CD14-positive monocyte (primary cell): ENCODE data around the gene TXNL1. TPM values are rescaled to one million over a fixed set of nuclear protein-coding genes. Genes with fewer than 3 reads are reported as not detected.
"Not testable (repeated sequence)": the region's sequence is repeated elsewhere in the genome, so short reads cannot be mapped to it uniquely, and the experiment has no call there.

Experiments used
- DNase-seq, 3 donors: peaks; one replicate each; pipeline ENCODE4 v3.0.0-alpha.2; 2011 to 2022
- H2AFZ ChIP-seq: 2 replicates; pipeline ENCODE4 v1.6.0; 2012; ENCODE audit warnings: mild to moderate bottlenecking, low read depth, low read length, inconsistent platforms; ENCODE audit not compliant: insufficient read depth, poor library complexity, severe bottlenecking
- H3K27ac ChIP-seq, 2 donors: 1 replicate in 1 of 2; 2 replicates in 1 of 2; pipeline ENCODE4 v1.5.1; 2012 to 2013; ENCODE audit warnings: low read length in 2 of 2, control low read depth in 1 of 2, inconsistent platforms in 1 of 2, low read depth in 1 of 2, mild to moderate bottlenecking in 1 of 2
- H3K27me3 ChIP-seq, 2 donors: one replicate each; pipeline versions ENCODE4 v1.6.0 to v1.6.1; 2011 to 2013; ENCODE audit warnings: low read length in 2 of 2; ENCODE audit not compliant: control insufficient read depth in 2 of 2, insufficient read depth in 2 of 2
- H3K36me3 ChIP-seq, 2 donors: replicated peaks in 1 of 2; 1 replicate in 1 of 2; 2 replicates in 1 of 2; pipeline versions ENCODE4 v1.5.1 to v1.6.1; 2012 to 2013; ENCODE audit warnings: low read length in 2 of 2, control low read depth in 1 of 2, inconsistent platforms in 1 of 2, mild to moderate bottlenecking in 1 of 2; ENCODE audit not compliant: insufficient read depth in 2 of 2, control insufficient read depth in 1 of 2
- H3K4me1 ChIP-seq, 2 donors: 1 replicate in 1 of 2; 2 replicates in 1 of 2; pipeline versions ENCODE4 v1.5.1 to v1.6.1; 2012 to 2013; ENCODE audit warnings: low read length in 2 of 2, control low read depth in 1 of 2, inconsistent platforms in 1 of 2, mild to moderate bottlenecking in 1 of 2, moderate library complexity in 1 of 2; ENCODE audit not compliant: insufficient read depth in 2 of 2, control insufficient read depth in 1 of 2
- H3K4me2 ChIP-seq: replicated peaks from 2 replicates; pipeline ENCODE3; 2012; ENCODE audit warnings: low read length, moderate library complexity, mild to moderate bottlenecking; ENCODE audit not compliant: poor library complexity, severe bottlenecking; ENCODE audit errors: extremely low read depth
- H3K4me3 ChIP-seq, 3 experiments: fragments of 200-600 bp in 1 of 3; sonication (generic) in 1 of 3; replicated peaks in 1 of 3; 1 replicate in 2 of 3; 2 replicates in 1 of 3; pipeline ENCODE4 v1.5.1; 2011 to 2013; ENCODE audit warnings: low read length in 3 of 3, mild to moderate bottlenecking in 3 of 3, control low read depth in 2 of 3, low read depth in 2 of 3, inconsistent platforms in 1 of 3, moderate library complexity in 1 of 3
- H3K79me2 ChIP-seq: 2 replicates; pipeline ENCODE4 v1.6.0; 2012; ENCODE audit warnings: mild to moderate bottlenecking, control low read depth, inconsistent platforms, low read length, moderate library complexity; ENCODE audit not compliant: insufficient read depth
- H3K9ac ChIP-seq: 2 replicates; pipeline ENCODE4 v1.6.0; 2017; ENCODE audit warnings: low read length, mild to moderate bottlenecking; ENCODE audit not compliant: insufficient read depth, poor library complexity, severe bottlenecking
- H3K9me3 ChIP-seq, 2 donors: replicated peaks in 1 of 2; 1 replicate in 1 of 2; 2 replicates in 1 of 2; pipeline versions ENCODE4 v1.5.1 to v1.6.1; 2012 to 2013; ENCODE audit warnings: low read length in 2 of 2, control low read depth in 1 of 2; ENCODE audit not compliant: control insufficient read depth in 1 of 2, insufficient read depth in 1 of 2
- H4K20me1 ChIP-seq: 2 replicates; pipeline ENCODE4 v1.6.0; 2012; ENCODE audit warnings: mild to moderate bottlenecking, low read length, control low read depth, moderate library complexity; ENCODE audit not compliant: insufficient read depth
- H3K27ac Mint-ChIP-seq, 7 donors: one replicate each; pipeline ENCODE4 v1.8.0; 2020; ENCODE audit warnings: mild to moderate bottlenecking in 7 of 7, mixed read lengths in 7 of 7, moderate library complexity in 6 of 7, inconsistent platforms in 2 of 7
- H3K27me3 Mint-ChIP-seq, 3 donors: one replicate each; pipeline ENCODE4 v1.8.0; 2021 to 2022; ENCODE audit warnings: low read depth in 3 of 3, mild to moderate bottlenecking in 3 of 3, mixed read lengths in 3 of 3, moderate library complexity in 3 of 3, inconsistent platforms in 1 of 3
- H3K36me3 Mint-ChIP-seq, 2 donors: one replicate each; pipeline ENCODE4 v1.8.0; 2020; ENCODE audit warnings: mixed read lengths in 2 of 2, inconsistent platforms in 1 of 2, mild to moderate bottlenecking in 1 of 2
- H3K4me1 Mint-ChIP-seq: one replicate; pipeline ENCODE4 v1.8.0; 2020; ENCODE audit warnings: mild to moderate bottlenecking, mixed read lengths
- H3K4me3 Mint-ChIP-seq, 2 donors: one replicate each; pipeline ENCODE4 v1.8.0; 2020; ENCODE audit warnings: mild to moderate bottlenecking in 2 of 2, mixed read lengths in 2 of 2, moderate library complexity in 1 of 2
- H3K9me3 Mint-ChIP-seq, 7 donors: one replicate each; pipeline ENCODE4 v1.8.0; 2020 to 2022; ENCODE audit warnings: mixed read lengths in 7 of 7, mild to moderate bottlenecking in 6 of 7, moderate library complexity in 6 of 7, inconsistent platforms in 2 of 7
- WGBS: methylation state at CpG from one replicate; pipeline ENCODE4 v1.1.5; 2013; ENCODE audit warnings: missing lambda C conversion rate; ENCODE audit not compliant: insufficient coverage; 5-methylcytosine and 5-hydroxymethylcytosine counted together
- intact Hi-C, 2 donors: fragments of 100-400 bp; cut with micrococcal nuclease; formaldehyde crosslinking; loops; one replicate each; pipeline versions ENCODE4 v1.15.0 to v1.15.1; 2023
- polyA plus RNA-seq, 3 donors: library from polyadenylated mRNA; depleted of rRNA in 1 of 3; unstranded in 2 of 3; stranded (reverse) in 1 of 3; fragments of 300-500 nt in 2 of 3; fragments of >200 nt in 1 of 3; fragmentation: Illumina TruSeq in 2 of 3; gene quantifications; 1 replicate in 2 of 3; 2 replicates in 1 of 3; pipeline ENCODE4 v1.2.3, GENCODE V29; 2012 to 2021
- TF ChIP-seq, protein P1 (sequence below): fragments of 200-600 bp; IDR thresholded peaks from one replicate; pipeline ENCODE4 v1.8.0; 2022; ENCODE audit warnings: antibody characterized with exemption, mild to moderate bottlenecking

TXNL1 gene
- polyA plus RNA-seq, 3 donors, result 22.3 to 80.4 (median 77.8) TPM

DNA sequence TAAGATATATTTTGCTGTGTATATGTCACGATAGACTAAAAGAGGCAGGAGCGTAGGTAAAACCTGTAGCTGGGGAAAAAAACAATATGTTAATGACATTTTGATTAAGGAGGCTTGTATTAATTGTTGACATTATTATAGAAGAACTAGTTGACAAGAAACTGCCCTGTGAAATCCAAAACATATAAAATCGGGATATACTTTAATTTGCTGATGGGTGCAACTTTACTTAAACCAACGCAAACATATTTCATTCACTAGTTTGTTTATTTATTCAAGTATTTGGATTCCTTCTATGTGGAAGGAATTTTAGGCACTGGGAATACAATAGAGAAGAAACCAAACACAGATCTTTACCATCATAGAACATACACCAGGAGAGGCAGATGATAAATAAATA is 20.7 kb upstream of the TXNL1 start:
- H3K79me2 ChIP-seq, result peaks cover 96% of the 10 kb centered on the region
- no peak overlapping the region for H3K27ac Mint-ChIP-seq
- H3K27me3 Mint-ChIP-seq, result no peaks in the 10 kb centered on the region
- no peak for DNase-seq
- no peak overlapping the region for H3K4me2 ChIP-seq
- H3K4me3 Mint-ChIP-seq, result no peak overlapping the region
- WGBS, result 94% methylated on average over 2 of the region's 4 CpGs
- no peaks in the 10 kb centered on the region for H3K27me3 ChIP-seq
- peaks cover 0 to 2% (median 2%) of the 10 kb centered on the region in 7 donors for H3K9me3 Mint-ChIP-seq
- H3K4me3 ChIP-seq, result no peak overlapping the region
- H2AFZ ChIP-seq, result no peak overlapping the region
- intact Hi-C loops, result loop anchor here (10.0 kb wide), 2 partner anchors 1064 to 1334 kb away; no protein-coding TSS in a partner anchor
- peaks cover 13 to 16% of the 10 kb centered on the region in 2 donors for H3K36me3 Mint-ChIP-seq
- no peaks in the 10 kb centered on the region for H3K9me3 ChIP-seq
- H3K36me3 ChIP-seq, result no peaks in the 10 kb centered on the region
- H3K4me1 Mint-ChIP-seq, result peaks cover 39% of the 10 kb centered on the region
- peaks cover 20 to 22% of the 10 kb centered on the region in 2 donors for H3K4me1 ChIP-seq
- no peak overlapping the region for H3K9ac ChIP-seq
- H3K27ac ChIP-seq, result no peak overlapping the region
- H4K20me1 ChIP-seq, result peaks cover 37% of the 10 kb centered on the region
- TF ChIP-seq, protein P1, sequence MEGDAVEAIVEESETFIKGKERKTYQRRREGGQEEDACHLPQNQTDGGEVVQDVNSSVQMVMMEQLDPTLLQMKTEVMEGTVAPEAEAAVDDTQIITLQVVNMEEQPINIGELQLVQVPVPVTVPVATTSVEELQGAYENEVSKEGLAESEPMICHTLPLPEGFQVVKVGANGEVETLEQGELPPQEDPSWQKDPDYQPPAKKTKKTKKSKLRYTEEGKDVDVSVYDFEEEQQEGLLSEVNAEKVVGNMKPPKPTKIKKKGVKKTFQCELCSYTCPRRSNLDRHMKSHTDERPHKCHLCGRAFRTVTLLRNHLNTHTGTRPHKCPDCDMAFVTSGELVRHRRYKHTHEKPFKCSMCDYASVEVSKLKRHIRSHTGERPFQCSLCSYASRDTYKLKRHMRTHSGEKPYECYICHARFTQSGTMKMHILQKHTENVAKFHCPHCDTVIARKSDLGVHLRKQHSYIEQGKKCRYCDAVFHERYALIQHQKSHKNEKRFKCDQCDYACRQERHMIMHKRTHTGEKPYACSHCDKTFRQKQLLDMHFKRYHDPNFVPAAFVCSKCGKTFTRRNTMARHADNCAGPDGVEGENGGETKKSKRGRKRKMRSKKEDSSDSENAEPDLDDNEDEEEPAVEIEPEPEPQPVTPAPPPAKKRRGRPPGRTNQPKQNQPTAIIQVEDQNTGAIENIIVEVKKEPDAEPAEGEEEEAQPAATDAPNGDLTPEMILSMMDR, result no peak

GRCh38 chr18:56658261-56658660 is 19.9 kb upstream of the TXNL1 start:
- peaks cover 13 to 16% of the 10 kb centered on the region in 2 donors for H3K36me3 Mint-ChIP-seq
- Histone ChIP-seq H3K4me3 (no peak overlapping the region), H3K9me3 (no peaks in the 10 kb centered on the region), H3K36me3 (no peaks in the 10 kb centered on the region), H4K20me1 (peaks cover 36% of the 10 kb centered on the region), H3K27me3 (no peaks in the 10 kb centered on the region), H3K27ac (no peak overlapping the region), H2AFZ (no peak overlapping the region), H3K79me2 (peaks cover 98% of the 10 kb centered on the region), H3K4me1 (peaks cover 29 to 30% of the 10 kb centered on the region in 2 donors), H3K4me2 (no peak overlapping the region), H3K9ac (no peak overlapping the region)
- TF ChIP-seq, protein P1, result no peak
- intact Hi-C loops, result loop anchor here (10.0 kb wide), 2 partner anchors 1063 to 1333 kb away; no protein-coding TSS in a partner anchor
- WGBS, result 93% methylated on average over 2 of the region's 2 CpGs
- H3K27ac Mint-ChIP-seq, result no peak overlapping the region
- H3K4me3 Mint-ChIP-seq, result no peak overlapping the region
- no peak for DNase-seq
- no peaks in the 10 kb centered on the region for H3K27me3 Mint-ChIP-seq
- peaks cover 46% of the 10 kb centered on the region for H3K4me1 Mint-ChIP-seq
- H3K9me3 Mint-ChIP-seq, result peaks cover 0 to 3% (median 2%) of the 10 kb centered on the region in 7 donors

- not testable (repeated sequence) for H3K27ac Mint-ChIP-seq, H3K4me3 ChIP-seq, H3K27ac ChIP-seq, H3K4me2 ChIP-seq, H3K9me3 Mint-ChIP-seq, H3K9me3 ChIP-seq, H3K36me3 ChIP-seq, DNase-seq, H3K36me3 Mint-ChIP-seq, H3K9ac ChIP-seq, H3K27me3 ChIP-seq, H3K4me3 Mint-ChIP-seq, H2AFZ ChIP-seq, H3K27me3 Mint-ChIP-seq
- intact Hi-C loops, result loop anchor here (5.0 to 10.0 kb wide), 3 partner anchors 1059 to 1329 kb away; partner anchors contain the start of gene TCF4 (in 1 of the 2)
- H3K4me1 Mint-ChIP-seq, result peaks cover 55% of the 10 kb centered on the region
- Histone ChIP-seq H3K79me2 (peaks cover 78% of the 10 kb centered on the region), H3K4me1 (peaks cover 51 to 57% of the 10 kb centered on the region in 2 donors), H4K20me1 (peaks cover 16% of the 10 kb centered on the region)
- WGBS, result 100% methylated on average over 4 of the region's 7 CpGs
Measured at GRCh38 chr18:56654280-56654679, 15.9 kb upstream of the TXNL1 start.
